ENCODE measurements around the gene AADACL3. TPM values are rescaled to one million over a fixed set of nuclear protein-coding genes. Genes with fewer than 3 reads are reported as not detected.

The AADACL3 gene
- total and polyA plus RNA-seq, 9 of the 15 experiments (the other 6 are each of a cell fraction or from before 2014, with no cell fraction given), result not detected

GRCh38 chr1:12772520-12772919 lies 56.6 kb downstream of the AADACL3 start:
- Histone ChIP-seq H3K4me3 (no peak overlapping the region), H2AFZ (ENCODE audit: low read depth, low read length) (no peak overlapping the region), H3K9ac (ENCODE audit: insufficient read depth in 1 of 2, low read depth in 2 of 2, low read length in 2 of 2) (no peak overlapping the region), H3K9me1 (ENCODE audit: control insufficient read depth, insufficient read depth, low read length) (no peaks in the 10 kb centered on the region), H3K9me3 (replicated peaks; ENCODE audit: control insufficient read depth, insufficient read depth, low read depth, low read length) (no peaks in the 10 kb centered on the region), H3K79me2 (ENCODE audit: control insufficient read depth, insufficient read depth, low read length) (no peaks in the 10 kb centered on the region), H4K20me1 (replicated peaks; ENCODE audit: control insufficient read depth, insufficient read depth, low read length) (no peaks in the 10 kb centered on the region), H3K27ac (ENCODE audit: extremely low read depth, low read depth, low read length) (no peak overlapping the region), H3K36me3 (ENCODE audit: control insufficient read depth, insufficient read depth, low read length) (no peaks in the 10 kb centered on the region), H3K27me3 (ENCODE audit: control insufficient read depth in 2 of 2, insufficient read depth in 2 of 2, low read length in 2 of 2) (peaks cover 13 to 49% of the 10 kb centered on the region in 2 experiments; a peak in 4 of 5 replicates), H3K4me2 (ENCODE audit: insufficient read depth, low read length) (no peak overlapping the region), H3K4me1 (replicated peaks in 1 of 2; ENCODE audit: control insufficient read depth in 2 of 2, insufficient read depth in 2 of 2, low read length in 2 of 2) (no peaks in the 10 kb centered on the region)
- in situ Hi-C loops (cut with MboI) (loop anchor here (5.0 to 10.0 kb wide), 2 partner anchors 95 to 458 kb away; no protein-coding TSS in a partner anchor), intact Hi-C loops (cut with micrococcal nuclease) (loop anchor here (10.0 kb wide), 3 partner anchors 108 to 648 kb away; no protein-coding TSS in a partner anchor)
- TF ChIP-seq ZNF561 (CRISPR knock-in tag; conservative IDR thresholded peaks at IDR 0.05) (no peak), E2F3 (CRISPR knock-in tag; IDR thresholded peaks at IDR 0.05) (no peak), SAP30 (IDR thresholded peaks at IDR 0.05; ENCODE audit: borderline replicate concordance, insufficient read depth, low read depth, low read length, poor library complexity, severe bottlenecking) (no peak), SMC3 (conservative IDR thresholded peaks at IDR 0.05; ENCODE audit: insufficient read depth, low read depth, low read length) (no peak), UBTF (IDR thresholded peaks at IDR 0.05; ENCODE audit: borderline replicate concordance in 1 of 2, low read depth in 2 of 2, low read length in 2 of 2) (no peak), SMARCC2 (IDR thresholded peaks at IDR 0.05; ENCODE audit: low read depth) (no peak), ZNF253 (CRISPR knock-in tag; conservative IDR thresholded peaks at IDR 0.05) (no peak), SMAD3 (CRISPR knock-in tag; conservative IDR thresholded peaks at IDR 0.05) (no peak)
- ATAC-seq (no peak), DNase-seq (ENCODE audit: extremely low read depth in 1 of 4, low spot score in 3 of 4) (no peak), FAIRE-seq (no peak)
- ChIA-PET POLR2A (no interaction called here), CTCF (ENCODE audit: low intra/inter-chr PET ratio) (no interaction called here)
- WGBS (ENCODE audit: insufficient coverage, low coverage, missing lambda C conversion rate), result 0% methylated on average over 5 of the region's 5 CpGs
- no TSS peak for BruUV-seq (replicated peaks)
